Spleen (tissue), 7 donors: ENCODE measurements around the gene AGFG1.

ENCODE experiments used
- CTCF ChIP-seq, 11 experiments: fragments of 200-600 bp in 7 of 11; fragments of 450-650 bp in 4 of 11; sonication (generic) in 4 of 11; IDR thresholded peaks in 8 of 11; conservative IDR thresholded peaks in 3 of 11; 1 replicate in 7 of 11; 2 replicates in 4 of 11; pipeline versions ENCODE4 v1.4.0 to v1.8.0; 2016 to 2021; ENCODE audit warnings: antibody characterized with exemption in 11 of 11, inconsistent platforms in 4 of 11, mild to moderate bottlenecking in 1 of 11
- POLR2AphosphoS5 ChIP-seq, 3 donors: sonication (generic); formaldehyde crosslinking; IDR thresholded peaks; one replicate each; pipeline ENCODE4 v1.5.1; 2017; ENCODE audit warnings: antibody characterized with exemption in 3 of 3
- donor health status: DM: no; HTN: no; CAD: no; lungs with moderate emphysema.
- donor health status: DM: no; HTN: no; CAD: no.
- donor health status: DM: no; HTN: no; CAD: no.

GRCh38 chr2:227597998-227598397 lies 126.0 kb downstream of the AGFG1 start:
- TF ChIP-seq CTCF (IDR thresholded peaks at IDR 0.05 in 8 of 11, conservative IDR thresholded peaks at IDR 0.05 in 3 of 11) (no peak), POLR2AphosphoS5 (IDR thresholded peaks at IDR 0.05) (no peak)
